Lower lobe of right lung (tissue), 2 donors: ENCODE results near the gene DZANK1. TPM values are rescaled to one million over a fixed set of nuclear protein-coding genes. Genes with fewer than 3 reads are reported as not detected.
A peak's percentile ranks its signal among the peaks of the same experiment; 100 is the strongest.

Experiments used
- ATAC-seq, 2 donors: fragments of 200-7000 bp; cut with Tn5 transposase; one replicate each; pipeline ENCODE4 v1.9.1; 2020 to 2022; ENCODE audit warnings: mild to moderate bottlenecking in 2 of 2, moderate library complexity in 2 of 2
- DNase-seq: peaks from one replicate; pipeline ENCODE4 v3.0.0-alpha.2; 2020
- H3K27ac ChIP-seq: fragments of 200-600 bp; one replicate; pipeline ENCODE4 v1.8.0; 2022
- H3K27me3 ChIP-seq: fragments of 200-600 bp; one replicate; pipeline ENCODE4 v1.8.0; 2022; ENCODE audit warnings: low read depth
- H3K36me3 ChIP-seq: fragments of 200-600 bp; one replicate; pipeline ENCODE4 v1.8.0; 2022; ENCODE audit warnings: mild to moderate bottlenecking
- H3K4me1 ChIP-seq: fragments of 200-600 bp; one replicate; pipeline ENCODE4 v1.8.0; 2022
- H3K4me3 ChIP-seq: fragments of 200-600 bp; one replicate; pipeline ENCODE4 v1.8.0; 2022; ENCODE audit warnings: mild to moderate bottlenecking
- H3K9me3 ChIP-seq: fragments of 200-600 bp; one replicate; pipeline ENCODE4 v1.8.0; 2022
- CTCF ChIP-seq: fragments of 200-600 bp; IDR thresholded peaks from one replicate; pipeline ENCODE4 v1.8.0; 2022; ENCODE audit warnings: antibody characterized with exemption, mild to moderate bottlenecking
- intact Hi-C: fragments of 100-400 bp; cut with DNase I; formaldehyde crosslinking; loops from one replicate; pipeline ENCODE4 v1.11.0; 2022
- total RNA-seq: library from RNA; stranded (reverse); fragmentation: NEBNext Ultra II Directional; extraction: Animal tissue kit (Norgen Biotek cat#: 25700); gene quantifications from one replicate; pipeline ENCODE4 v1.2.1, GENCODE V29; 2021
- donor health status: DM: no; HTN: yes; CAD: no; lungs with severe emphysema.

Gene DZANK1
- total RNA-seq, 1 donor from 2014 or later: 3.4 TPM

- H3K4me1 ChIP-seq: peaks cover 12% of the 10 kb centered on the region
- peaks cover 19% of the 10 kb centered on the region for H3K36me3 ChIP-seq
- H3K4me3 ChIP-seq: peak within 1 kb of the TSS; percentile 77
- peak within 1 kb of the TSS; percentile 63 for H3K27ac ChIP-seq
- no peak for TF ChIP-seq CTCF
- H3K27me3 ChIP-seq: no peaks in the 10 kb centered on the region
- no peaks in the 10 kb centered on the region for H3K9me3 ChIP-seq
- intact Hi-C loops: no loop called here
- peak; percentile 99 to 100 for ATAC-seq
- peak; percentile 93 for DNase-seq
Measured at GRCh38 chr20:18496740-18497592, 30.1 kb upstream of the DZANK1 start, which contains the start of gene RBBP9. Gene RBBP9, minus strand, starts transcription at chr20:18497225. Its CDS starts 58 bp downstream, at chr20:18497167.

GRCh38 chr20:18496042-18496441, 29.2 kb upstream of the DZANK1 start:
- peak; percentile 51 to 57 for ATAC-seq
- Histone ChIP-seq H3K4me1 (peaks cover 12% of the 10 kb centered on the region), H3K27ac (no peak overlapping the region), H3K36me3 (peaks cover 21% of the 10 kb centered on the region), H3K27me3 (no peaks in the 10 kb centered on the region), H3K9me3 (no peaks in the 10 kb centered on the region), H3K4me3 (peak overlapping the region; percentile 77)
- DNase-seq: no peak
- intact Hi-C loops: no loop called here
- no peak for TF ChIP-seq CTCF

DNA sequence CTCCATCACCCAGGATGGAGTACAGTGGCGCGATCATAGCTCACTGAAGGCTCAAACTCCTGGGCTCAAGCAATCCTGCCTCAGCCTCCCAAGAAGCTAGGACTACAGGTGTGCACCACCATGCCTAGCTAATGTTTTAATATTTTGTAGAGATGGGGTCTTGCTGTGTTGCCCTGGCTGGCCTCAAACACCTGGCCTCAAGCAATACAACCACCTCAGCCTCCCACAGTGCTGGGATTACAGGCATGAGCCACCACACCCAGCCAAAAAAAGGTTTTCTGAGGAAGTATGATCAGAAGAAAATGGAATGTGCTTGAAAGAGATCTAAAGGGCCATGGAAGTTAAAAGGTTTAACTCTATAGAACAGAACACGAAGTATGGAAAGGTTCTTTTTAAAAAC, 21.5 kb upstream of the DZANK1 start:
- H3K4me1 ChIP-seq: no peaks in the 10 kb centered on the region
- TF ChIP-seq CTCF: no peak
- intact Hi-C loops: no loop called here
- no peaks in the 10 kb centered on the region for H3K27me3 ChIP-seq
- H3K4me3 ChIP-seq: no peak overlapping the region
- DNase-seq: no peak
- ATAC-seq: no peak
- H3K9me3 ChIP-seq: no peaks in the 10 kb centered on the region
- no peak overlapping the region for H3K27ac ChIP-seq
- H3K36me3 ChIP-seq: peaks cover 77% of the 10 kb centered on the region

GRCh38 chr20:18481596-18481995, 14.8 kb upstream of the DZANK1 start:
- Histone ChIP-seq H3K4me3 (no peak overlapping the region), H3K9me3 (no peaks in the 10 kb centered on the region), H3K27me3 (no peaks in the 10 kb centered on the region), H3K27ac (no peak overlapping the region), H3K4me1 (no peaks in the 10 kb centered on the region), H3K36me3 (peaks cover 93% of the 10 kb centered on the region)
- ATAC-seq (no peak), DNase-seq (no peak)
- intact Hi-C loops: no loop called here
- no peak for TF ChIP-seq CTCF

DNA sequence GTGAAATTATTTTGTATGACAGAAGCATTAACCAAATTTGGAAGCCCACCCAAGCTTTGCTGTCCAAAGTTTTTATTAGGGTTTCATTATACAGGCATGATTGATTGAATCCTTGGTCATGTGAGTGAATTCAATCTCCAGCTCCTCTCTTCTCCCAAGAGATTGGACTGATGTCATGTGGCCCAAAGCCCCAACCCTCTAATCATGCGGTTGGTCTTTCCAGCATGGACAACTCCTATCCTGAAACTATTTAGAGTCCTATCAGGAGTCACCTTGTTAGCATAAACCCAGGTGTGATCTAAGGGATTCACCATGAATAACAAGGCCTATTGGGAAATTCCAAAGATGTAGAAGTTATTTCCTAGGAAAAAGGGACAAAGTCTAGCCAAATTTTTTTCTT, 11.0 kb upstream of the DZANK1 start:
- TF ChIP-seq CTCF: no peak
- Histone ChIP-seq H3K27ac (no peak overlapping the region), H3K36me3 (peaks cover 97% of the 10 kb centered on the region), H3K27me3 (no peaks in the 10 kb centered on the region), H3K9me3 (no peaks in the 10 kb centered on the region), H3K4me1 (no peaks in the 10 kb centered on the region), H3K4me3 (no peak overlapping the region)
- intact Hi-C loops: no loop called here
- no peak for ATAC-seq
- DNase-seq: no peak
